Measurements from ENCODE around the gene SLC45A1. TPM values are rescaled to one million over a fixed set of nuclear protein-coding genes. Genes with fewer than 3 reads are reported as not detected.

Gene SLC45A1
- total and polyA plus RNA-seq, 2 donors (not counting 1 experiment from before 2014, with no cell fraction given) = 0.54 to 0.64 TPM

GRCh38 chr1:8373581-8374241 lies 55.8 kb downstream of the SLC45A1 start:
- Histone ChIP-seq H4K20me1 (ENCODE audit: control insufficient read depth, insufficient read depth, low read length, poor library complexity, severe bottlenecking) (peaks cover 89% of the 10 kb centered on the region), H3K9ac (ENCODE audit: low read length) (no peak overlapping the region), H3K27ac (ENCODE audit: low read length in 2 of 2) (peak overlapping the region in 1 of 2 donors; percentile 20), H2AFZ (ENCODE audit: insufficient read depth, low read depth, low read length, poor library complexity, severe bottlenecking) (no peak overlapping the region), H3K4me2 (replicated peaks; ENCODE audit: low read depth, low read length, poor library complexity, severe bottlenecking) (no peak overlapping the region), H3K36me3 (replicated peaks in 1 of 2; ENCODE audit: control extremely low read depth in 1 of 2, control insufficient read depth in 1 of 2, extremely low read depth in 1 of 2, insufficient read depth in 2 of 2, low read length in 1 of 2) (peaks cover 1 to 66% of the 10 kb centered on the region in 2 experiments), H3K27me3 (replicated peaks in 1 of 4; ENCODE audit: control extremely low read depth in 1 of 4, control insufficient read depth in 3 of 4, insufficient read depth in 4 of 4, low read length in 3 of 4) (no peaks in the 10 kb centered on the region), H3K4me1 (ENCODE audit: control insufficient read depth in 2 of 2, insufficient read depth in 2 of 2, low read length in 2 of 2) (peaks cover 0 to 7% of the 10 kb centered on the region in 2 donors), H3K79me2 (ENCODE audit: control insufficient read depth, insufficient read depth, low read length) (peaks cover 95% of the 10 kb centered on the region), H3K9me3 (ENCODE audit: control extremely low read depth in 1 of 3, control insufficient read depth in 2 of 3, insufficient read depth in 1 of 3, low read length in 2 of 3) (no peaks in the 10 kb centered on the region), H3K4me3 (ENCODE audit: control extremely low read depth in 1 of 5, extremely low read depth in 1 of 5, insufficient read depth in 1 of 5, low read depth in 2 of 5, low read length in 4 of 5) (no peak overlapping the region)
- ChIA-PET CTCF (interaction anchor here (1.7 to 2.0 kb wide), 2 partner anchors 57 to 353 kb away, joined by 5 to 7 read pairs; no protein-coding TSS in a partner anchor), POLR2A (no interaction called here)
- 95% methylated on average over 13 of the region's 19 CpGs for WGBS (ENCODE audit: insufficient coverage)
- H3K4me1 Mint-ChIP-seq = peaks cover 45% of the 10 kb centered on the region
- DNase-seq (no peak), ATAC-seq (ENCODE audit: low read depth) (no peak)
- H3K27me3 Mint-ChIP-seq = no peaks in the 10 kb centered on the region
- peak overlapping the region; percentile 41 for H3K27ac Mint-ChIP-seq
- H3K4me3 Mint-ChIP-seq = no peak overlapping the region
- no peak for TF ChIP-seq EZH2 (IDR thresholded peaks at IDR 0.05; ENCODE audit: borderline replicate concordance, insufficient read depth, low read depth, low read length, poor library complexity, severe bottlenecking)
- no peak for TF ChIP-seq CTCF (IDR thresholded peaks at IDR 0.05)
- intact Hi-C loops (cut with micrococcal nuclease) = no loop called here
- H3K9me3 Mint-ChIP-seq (ENCODE audit: insufficient read depth) = no peaks in the 10 kb centered on the region

- peaks cover 90% of the 10 kb centered on the region for H4K20me1 ChIP-seq (ENCODE audit: control insufficient read depth, insufficient read depth, low read length, poor library complexity, severe bottlenecking)
- H3K4me3 Mint-ChIP-seq = no peak overlapping the region
- peaks cover 95% of the 10 kb centered on the region for H3K79me2 ChIP-seq (ENCODE audit: control insufficient read depth, insufficient read depth, low read length)
- no peaks in the 10 kb centered on the region for H3K27me3 ChIP-seq (replicated peaks in 1 of 4; ENCODE audit: control extremely low read depth in 1 of 4, control insufficient read depth in 3 of 4, insufficient read depth in 4 of 4, low read length in 3 of 4)
- no peak overlapping the region for H3K4me2 ChIP-seq (replicated peaks; ENCODE audit: low read depth, low read length, poor library complexity, severe bottlenecking)
- ATAC-seq (ENCODE audit: low read depth) (no peak), DNase-seq (no peak)
- H3K27ac Mint-ChIP-seq = no peak overlapping the region
- H3K27ac ChIP-seq (ENCODE audit: low read length in 2 of 2) = peak overlapping the region in 1 of 2 donors; percentile 3
- intact Hi-C loops (cut with micrococcal nuclease) = no loop called here
- H3K27me3 Mint-ChIP-seq = no peaks in the 10 kb centered on the region
- TF ChIP-seq CTCF (IDR thresholded peaks at IDR 0.05) (no peak), EZH2 (IDR thresholded peaks at IDR 0.05; ENCODE audit: borderline replicate concordance, insufficient read depth, low read depth, low read length, poor library complexity, severe bottlenecking) (no peak)
- no peak overlapping the region for H2AFZ ChIP-seq (ENCODE audit: insufficient read depth, low read depth, low read length, poor library complexity, severe bottlenecking)
- H3K9me3 ChIP-seq (ENCODE audit: control extremely low read depth in 1 of 3, control insufficient read depth in 2 of 3, insufficient read depth in 1 of 3, low read length in 2 of 3) = no peaks in the 10 kb centered on the region
- ChIA-PET CTCF (interaction anchor here (1.7 to 2.0 kb wide), 2 partner anchors 57 to 353 kb away, joined by 5 to 7 read pairs; no protein-coding TSS in a partner anchor), POLR2A (no interaction called here)
- H3K4me3 ChIP-seq (ENCODE audit: control extremely low read depth in 1 of 5, extremely low read depth in 1 of 5, insufficient read depth in 1 of 5, low read depth in 2 of 5, low read length in 4 of 5) = no peak overlapping the region
- H3K9ac ChIP-seq (ENCODE audit: low read length) = no peak overlapping the region
- peaks cover 0 to 7% of the 10 kb centered on the region in 2 donors for H3K4me1 ChIP-seq (ENCODE audit: control insufficient read depth in 2 of 2, insufficient read depth in 2 of 2, low read length in 2 of 2)
- peaks cover 48% of the 10 kb centered on the region for H3K4me1 Mint-ChIP-seq
- H3K36me3 ChIP-seq (replicated peaks in 1 of 2; ENCODE audit: control extremely low read depth in 1 of 2, control insufficient read depth in 1 of 2, extremely low read depth in 1 of 2, insufficient read depth in 2 of 2, low read length in 1 of 2) = peaks cover 1 to 71% of the 10 kb centered on the region in 2 experiments
- 86% methylated on average over 5 of the region's 5 CpGs for WGBS (ENCODE audit: insufficient coverage)
- no peaks in the 10 kb centered on the region for H3K9me3 Mint-ChIP-seq (ENCODE audit: insufficient read depth)
These were observed 56.4 kb downstream of the SLC45A1 start for GRCh38 chr1:8374356-8374755.
